Endothelial cell of umbilical vein (primary cell): Measurements from ENCODE around the gene TMPRSS3.

Experiments used
- EZH2 ChIP-seq: IDR thresholded peaks from 2 replicates; pipeline ENCODE4 v1.6.1; 2012; ENCODE audit warnings: borderline replicate concordance, low read depth, mild to moderate bottlenecking, moderate library complexity, low read length, inconsistent platforms; ENCODE audit not compliant: severe bottlenecking
- JUN ChIP-seq: IDR thresholded peaks from 2 replicates; pipeline ENCODE4 v1.6.1; 2011; ENCODE audit warnings: borderline replicate concordance, low read depth; ENCODE audit not compliant: insufficient read length, insufficient read depth
- POLR2A ChIP-seq: IDR thresholded peaks from 2 replicates; pipeline ENCODE4 v1.6.1; 2012; ENCODE audit warnings: low read depth, mild to moderate bottlenecking, control low read depth, low read length
- POLR2AphosphoS5 ChIP-seq: IDR thresholded peaks from 2 replicates; pipeline ENCODE4 v1.6.1; 2012; ENCODE audit warnings: low read depth, mild to moderate bottlenecking, control low read depth, low read length, moderate library complexity; ENCODE audit not compliant: insufficient read depth
- TF ChIP-seq, protein P1 (sequence below), 2 donors: IDR thresholded peaks; 1 replicate in 1 of 2; 2 replicates in 1 of 2; pipeline ENCODE4 v1.5.1; 2011; ENCODE audit warnings: low read length in 2 of 2, mild to moderate bottlenecking in 2 of 2, moderate library complexity in 2 of 2, control low read depth in 1 of 2, inconsistent platforms in 1 of 2, low read depth in 1 of 2; ENCODE audit not compliant: insufficient read depth in 1 of 2; ENCODE audit errors: extremely low read depth in 1 of 2

- TF ChIP-seq, protein P1, sequence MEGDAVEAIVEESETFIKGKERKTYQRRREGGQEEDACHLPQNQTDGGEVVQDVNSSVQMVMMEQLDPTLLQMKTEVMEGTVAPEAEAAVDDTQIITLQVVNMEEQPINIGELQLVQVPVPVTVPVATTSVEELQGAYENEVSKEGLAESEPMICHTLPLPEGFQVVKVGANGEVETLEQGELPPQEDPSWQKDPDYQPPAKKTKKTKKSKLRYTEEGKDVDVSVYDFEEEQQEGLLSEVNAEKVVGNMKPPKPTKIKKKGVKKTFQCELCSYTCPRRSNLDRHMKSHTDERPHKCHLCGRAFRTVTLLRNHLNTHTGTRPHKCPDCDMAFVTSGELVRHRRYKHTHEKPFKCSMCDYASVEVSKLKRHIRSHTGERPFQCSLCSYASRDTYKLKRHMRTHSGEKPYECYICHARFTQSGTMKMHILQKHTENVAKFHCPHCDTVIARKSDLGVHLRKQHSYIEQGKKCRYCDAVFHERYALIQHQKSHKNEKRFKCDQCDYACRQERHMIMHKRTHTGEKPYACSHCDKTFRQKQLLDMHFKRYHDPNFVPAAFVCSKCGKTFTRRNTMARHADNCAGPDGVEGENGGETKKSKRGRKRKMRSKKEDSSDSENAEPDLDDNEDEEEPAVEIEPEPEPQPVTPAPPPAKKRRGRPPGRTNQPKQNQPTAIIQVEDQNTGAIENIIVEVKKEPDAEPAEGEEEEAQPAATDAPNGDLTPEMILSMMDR (IDR thresholded peaks at IDR 0.05; ENCODE audit: extremely low read depth in 1 of 2, insufficient read depth in 1 of 2, low read depth in 1 of 2, low read length in 2 of 2) = no peak
- TF ChIP-seq JUN = no peak
- TF ChIP-seq POLR2AphosphoS5 = no peak
- TF ChIP-seq POLR2A = no peak
- no peak for TF ChIP-seq EZH2
Observed at GRCh38 chr21:42324896-42325295, 71.0 kb downstream of the TMPRSS3 start.
